ENCODE results near the gene CFI. TPM values are rescaled to one million over a fixed set of nuclear protein-coding genes. Genes with fewer than 3 reads are reported as not detected.

Gene CFI
- total and polyA plus RNA-seq, 2 donors from 2014 or later, result 191 to 248 TPM

DNA sequence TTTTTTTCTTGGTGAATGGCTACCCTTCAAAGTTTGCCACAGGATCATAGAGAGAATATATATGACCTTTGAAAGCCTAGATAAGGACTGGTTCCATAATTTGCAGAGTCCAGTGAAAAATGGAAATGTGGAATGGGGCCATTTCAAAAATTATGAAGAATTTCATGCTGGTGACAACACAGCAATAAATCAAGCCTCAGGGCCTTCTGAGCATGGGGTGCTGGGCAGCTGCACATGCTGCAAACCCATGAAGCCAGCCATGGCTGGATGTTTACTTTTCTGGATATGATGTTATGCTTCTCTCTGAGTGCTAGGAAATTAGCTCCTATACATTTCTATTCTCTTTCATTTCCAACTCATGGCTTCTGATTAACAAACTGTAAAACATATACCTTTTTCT is 56.0 kb downstream of the CFI start:
- H3K4me3 ChIP-seq (ENCODE audit: low read length in 3 of 3), result no peak overlapping the region
- DNase-seq, result no peak
- H3K27ac ChIP-seq (ENCODE audit: low read depth in 2 of 2, low read length in 2 of 2), result no peak overlapping the region
- no peak overlapping the region for H3K9ac ChIP-seq (ENCODE audit: low read length in 3 of 3)
- H3K9me3 ChIP-seq (ENCODE audit: control insufficient read depth in 2 of 3, insufficient read depth in 1 of 3, low read length in 3 of 3), result no peaks in the 10 kb centered on the region
- H3K4me1 ChIP-seq (ENCODE audit: control insufficient read depth in 2 of 3, insufficient read depth in 2 of 3, low read depth in 1 of 3, low read length in 3 of 3), result no peaks in the 10 kb centered on the region
- intact Hi-C loops (cut with DNase I), result no loop called here
- no peaks in the 10 kb centered on the region for H3K27me3 ChIP-seq (ENCODE audit: control insufficient read depth, insufficient read depth, low read length)
- TF ChIP-seq, protein P1, sequence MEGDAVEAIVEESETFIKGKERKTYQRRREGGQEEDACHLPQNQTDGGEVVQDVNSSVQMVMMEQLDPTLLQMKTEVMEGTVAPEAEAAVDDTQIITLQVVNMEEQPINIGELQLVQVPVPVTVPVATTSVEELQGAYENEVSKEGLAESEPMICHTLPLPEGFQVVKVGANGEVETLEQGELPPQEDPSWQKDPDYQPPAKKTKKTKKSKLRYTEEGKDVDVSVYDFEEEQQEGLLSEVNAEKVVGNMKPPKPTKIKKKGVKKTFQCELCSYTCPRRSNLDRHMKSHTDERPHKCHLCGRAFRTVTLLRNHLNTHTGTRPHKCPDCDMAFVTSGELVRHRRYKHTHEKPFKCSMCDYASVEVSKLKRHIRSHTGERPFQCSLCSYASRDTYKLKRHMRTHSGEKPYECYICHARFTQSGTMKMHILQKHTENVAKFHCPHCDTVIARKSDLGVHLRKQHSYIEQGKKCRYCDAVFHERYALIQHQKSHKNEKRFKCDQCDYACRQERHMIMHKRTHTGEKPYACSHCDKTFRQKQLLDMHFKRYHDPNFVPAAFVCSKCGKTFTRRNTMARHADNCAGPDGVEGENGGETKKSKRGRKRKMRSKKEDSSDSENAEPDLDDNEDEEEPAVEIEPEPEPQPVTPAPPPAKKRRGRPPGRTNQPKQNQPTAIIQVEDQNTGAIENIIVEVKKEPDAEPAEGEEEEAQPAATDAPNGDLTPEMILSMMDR (IDR thresholded peaks at IDR 0.05; ENCODE audit: borderline replicate concordance, extremely low read depth, insufficient read depth), result no peak
- no peak for FAIRE-seq
- H3K36me3 ChIP-seq (ENCODE audit: control insufficient read depth in 2 of 3, insufficient read depth in 3 of 3, low read length in 3 of 3), result peaks cover 0 to 18% (median 12%) of the 10 kb centered on the region in 3 donors

DNA sequence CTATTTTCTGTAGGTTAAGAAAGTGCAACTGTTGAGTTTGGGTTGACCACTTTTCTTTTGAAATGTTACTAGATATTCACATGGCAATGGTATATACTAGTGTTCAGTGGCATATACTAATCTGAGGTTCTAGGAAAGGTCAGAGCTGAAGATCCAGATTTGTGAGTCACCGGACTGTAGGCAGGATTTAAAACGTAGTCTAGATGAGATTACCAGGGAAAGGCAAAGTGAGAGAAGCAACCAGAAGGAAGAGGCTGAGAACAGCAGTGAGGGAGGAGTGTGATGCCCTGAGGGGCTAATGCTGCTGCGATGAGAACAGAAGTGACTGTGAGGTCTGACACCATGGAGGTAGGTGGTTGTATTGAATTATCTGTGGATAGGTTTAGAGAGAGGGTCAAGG is 62.3 kb downstream of the CFI start:
- intact Hi-C loops (cut with DNase I), result no loop called here
- FAIRE-seq (no peak), DNase-seq (no peak)
- Histone ChIP-seq H3K27ac (ENCODE audit: low read depth in 2 of 2, low read length in 2 of 2) (no peak overlapping the region), H3K36me3 (ENCODE audit: control insufficient read depth in 2 of 3, insufficient read depth in 3 of 3, low read length in 3 of 3) (peaks cover 0 to 8% (median 0%) of the 10 kb centered on the region in 3 donors), H3K4me3 (ENCODE audit: low read length in 3 of 3) (no peak overlapping the region), H3K27me3 (ENCODE audit: control insufficient read depth, insufficient read depth, low read length) (no peaks in the 10 kb centered on the region), H3K9me3 (ENCODE audit: control insufficient read depth in 2 of 3, insufficient read depth in 1 of 3, low read length in 3 of 3) (no peaks in the 10 kb centered on the region), H3K4me1 (ENCODE audit: control insufficient read depth in 2 of 3, insufficient read depth in 2 of 3, low read depth in 1 of 3, low read length in 3 of 3) (no peaks in the 10 kb centered on the region), H3K9ac (ENCODE audit: low read length in 3 of 3) (no peak overlapping the region)
- TF ChIP-seq, protein P1 (IDR thresholded peaks at IDR 0.05; ENCODE audit: borderline replicate concordance, extremely low read depth, insufficient read depth), result no peak

DNA sequence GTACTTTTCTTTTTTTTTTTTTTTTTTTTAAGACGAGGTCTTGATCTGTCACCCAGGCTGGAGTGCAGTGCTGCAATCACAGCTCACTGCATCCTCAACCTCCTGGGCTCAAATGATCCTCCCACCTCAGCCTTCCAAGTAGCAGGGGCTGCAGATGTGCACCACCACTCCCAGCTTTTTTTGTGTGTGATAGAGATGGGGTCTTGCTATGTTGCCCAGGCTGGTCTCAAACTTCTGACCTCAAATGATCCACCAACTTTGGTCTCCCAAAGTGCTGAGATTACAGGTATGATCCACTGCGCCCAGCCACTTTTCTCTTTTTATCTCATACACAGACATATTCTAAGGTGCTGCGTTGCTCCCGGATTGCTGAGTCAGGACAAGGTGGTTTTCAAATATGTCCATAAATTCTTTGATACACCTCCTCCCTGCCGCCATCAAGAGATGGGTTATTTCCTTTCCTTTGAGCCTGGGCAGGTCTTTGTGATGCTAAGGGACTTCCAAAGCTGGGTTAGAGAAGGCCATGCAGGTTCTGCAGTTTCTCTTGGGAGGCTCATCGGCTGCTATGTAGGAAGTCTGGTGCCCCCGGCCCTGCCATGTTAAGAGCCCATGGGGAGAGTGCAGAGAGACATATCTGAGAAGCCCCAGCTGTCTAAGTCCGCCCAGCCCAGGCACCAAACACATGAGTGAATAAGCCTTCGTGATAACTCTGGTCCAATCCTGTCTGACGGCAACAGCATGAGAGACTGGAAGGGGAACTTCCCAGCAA is 63.5 kb downstream of the CFI start:
- H3K27me3 ChIP-seq (ENCODE audit: control insufficient read depth, insufficient read depth, low read length), result no peaks in the 10 kb centered on the region
- TF ChIP-seq, protein P1 (IDR thresholded peaks at IDR 0.05; ENCODE audit: borderline replicate concordance, extremely low read depth, insufficient read depth), result no peak
- H3K36me3 ChIP-seq (ENCODE audit: control insufficient read depth in 2 of 3, insufficient read depth in 3 of 3, low read length in 3 of 3), result peaks cover 0 to 8% (median 0%) of the 10 kb centered on the region in 3 donors
- intact Hi-C loops (cut with DNase I), result no loop called here
- DNase-seq, result no peak
- H3K4me1 ChIP-seq (ENCODE audit: control insufficient read depth in 2 of 3, insufficient read depth in 2 of 3, low read depth in 1 of 3, low read length in 3 of 3), result no peaks in the 10 kb centered on the region
- H3K9ac ChIP-seq (ENCODE audit: low read length in 3 of 3), result no peak overlapping the region
- H3K27ac ChIP-seq (ENCODE audit: low read depth in 2 of 2, low read length in 2 of 2), result no peak overlapping the region
- FAIRE-seq, result no peak
- H3K9me3 ChIP-seq (ENCODE audit: control insufficient read depth in 2 of 3, insufficient read depth in 1 of 3, low read length in 3 of 3), result no peaks in the 10 kb centered on the region
- no peak overlapping the region for H3K4me3 ChIP-seq (ENCODE audit: low read length in 3 of 3)
